Panc1 (cell line): ENCODE results near the gene CHRDL2. TPM values are rescaled to one million over a fixed set of nuclear protein-coding genes. Genes with fewer than 3 reads are reported as not detected.

Experiments used
- ATAC-seq: fragments of 200-7000 bp; cut with Tn5 transposase; 2 replicates; pipeline ENCODE4 v1.9.1; 2020; ENCODE audit warnings: mild to moderate bottlenecking, moderate library complexity
- BruUV-seq: library from RNA; stranded (reverse); fragments of 400-500 nt; replicated peaks from 2 replicates; lab custom pipeline; 2021; lab: Mats Ljungman, UMichigan
- CTCF ChIA-PET: fragments of 300-600 bp; sonication (Branson Sonifier 250); formaldehyde crosslinking; loops from one replicate; lab custom pipeline; 2022; ENCODE audit warnings: antibody characterized with exemption; lab: Charles Lee
- POLR2A ChIA-PET: fragments of 300-600 bp; sonication (Branson Sonifier 250); formaldehyde crosslinking; loops from one replicate; lab custom pipeline; 2022; ENCODE audit warnings: antibody characterized with exemption; lab: Charles Lee
- DNase-seq: peaks from one replicate; pipeline ENCODE4 v3.0.0-alpha.2; 2010; ENCODE audit warnings: low read depth, low spot score
- H3K27ac ChIP-seq: 2 replicates; pipeline ENCODE4 v1.5.1; 2011; ENCODE audit warnings: mild to moderate bottlenecking, low read length, inconsistent platforms
- H3K27me3 ChIP-seq: fragments of 200-500 bp; sonication (Bioruptor generic); 2 replicates; pipeline ENCODE4 v1.6.0; 2014; ENCODE audit warnings: low read length, inconsistent platforms; ENCODE audit not compliant: control insufficient read depth, insufficient read depth
- H3K36me3 ChIP-seq: fragments of 200-500 bp; sonication (Bioruptor generic); 2 replicates; pipeline ENCODE4 v1.5.1; 2014; ENCODE audit warnings: inconsistent platforms, mild to moderate bottlenecking, low read length, moderate library complexity; ENCODE audit not compliant: control insufficient read depth, insufficient read depth
- H3K4me1 ChIP-seq: 2 replicates; pipeline ENCODE4 v1.5.1; 2011; ENCODE audit warnings: inconsistent platforms, mild to moderate bottlenecking, low read length, moderate library complexity; ENCODE audit not compliant: control insufficient read depth, insufficient read depth
- H3K4me3 ChIP-seq, 2 experiments: 2 replicates each; pipeline ENCODE4 v1.5.1; 2011 to 2012; ENCODE audit warnings: low read depth in 2 of 2, low read length in 2 of 2, mild to moderate bottlenecking in 2 of 2, inconsistent platforms in 1 of 2, moderate library complexity in 1 of 2
- H3K9me3 ChIP-seq: fragments of 200-500 bp; sonication (Bioruptor generic); 2 replicates; pipeline ENCODE4 v1.5.1; 2014; ENCODE audit warnings: low read depth, mild to moderate bottlenecking, inconsistent platforms, low read length, moderate library complexity; ENCODE audit not compliant: control insufficient read depth, insufficient read depth
- CTCF ChIP-seq: fragments of 450-650 bp; IDR thresholded peaks from 2 replicates; pipeline ENCODE4 v1.5.1; 2017; ENCODE audit warnings: mild to moderate bottlenecking
- POLR2AphosphoS5 ChIP-seq: IDR thresholded peaks from 2 replicates; pipeline ENCODE4 v1.6.1; 2012; ENCODE audit warnings: mild to moderate bottlenecking, low read depth, low read length, moderate library complexity
- REST ChIP-seq, 2 experiments: IDR thresholded peaks; 2 replicates each; pipeline ENCODE4 v1.6.1; 2011 to 2012; ENCODE audit warnings: low read depth in 2 of 2, control low read depth in 1 of 2, low read length in 1 of 2, mild to moderate bottlenecking in 1 of 2, moderate library complexity in 1 of 2; ENCODE audit not compliant: insufficient read depth in 1 of 2
- SIN3A ChIP-seq: IDR thresholded peaks from 2 replicates; pipeline ENCODE4 v1.6.1; 2012; ENCODE audit warnings: low read depth, mild to moderate bottlenecking, low read length, moderate library complexity, borderline replicate concordance; ENCODE audit not compliant: insufficient read depth
- TCF7L2 ChIP-seq: IDR thresholded peaks from 2 replicates; pipeline ENCODE4 v1.6.1; 2011; ENCODE audit warnings: mild to moderate bottlenecking, low read depth, low read length, inconsistent platforms
- in situ Hi-C: cut with HindIII; loops from 2 replicates; pipeline ENCODE4 v1.10.0; 2016; ENCODE audit warnings: low sequenced_read_pairs, low pct_unique_long_range_greater_than_20kb
- intact Hi-C: fragments of 100-400 bp; cut with micrococcal nuclease; formaldehyde crosslinking; loops from one replicate; pipeline ENCODE4 v1.10.0; 2022; ENCODE audit not compliant: unreplicated experiment
- total RNA-seq: library from RNA; stranded (reverse); gene quantifications from one replicate; pipeline ENCODE4 v1.2.1, GENCODE V29; 2021; ENCODE audit not compliant: unreplicated experiment

CHRDL2 gene
- total RNA-seq, 1 experiment from 2014 or later: 0.15 TPM

DNA sequence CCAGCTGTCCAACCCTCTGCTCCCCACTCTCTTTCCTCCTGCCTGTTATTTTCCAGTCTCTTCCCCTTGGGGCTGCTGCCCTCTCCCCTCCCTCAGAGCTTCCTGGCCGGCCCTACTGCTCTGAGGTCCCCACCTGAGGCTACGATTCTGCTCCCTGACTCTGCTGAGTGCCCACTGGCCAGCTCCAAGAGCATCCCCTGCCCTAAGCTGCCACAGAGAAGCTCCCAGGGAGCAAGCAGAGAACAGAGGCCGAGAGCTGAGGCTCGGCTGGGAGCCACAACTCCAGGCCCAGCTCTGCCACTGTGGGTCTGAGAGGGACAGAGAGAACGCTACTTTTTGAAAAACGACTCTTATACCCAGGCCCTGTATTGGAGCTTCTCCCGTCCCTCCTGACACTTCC, 61.1 kb downstream of the CHRDL2 start:
- Histone ChIP-seq H3K4me1 (no peaks in the 10 kb centered on the region), H3K9me3 (no peaks in the 10 kb centered on the region), H3K27me3 (no peaks in the 10 kb centered on the region), H3K36me3 (no peaks in the 10 kb centered on the region), H3K27ac (no peak overlapping the region), H3K4me3 (no peak overlapping the region)
- DNase-seq (no peak), ATAC-seq (no peak)
- intact Hi-C loops (no loop called here), in situ Hi-C loops (no loop called here)
- TF ChIP-seq TCF7L2 (no peak), CTCF (no peak), POLR2AphosphoS5 (no peak), SIN3A (no peak), REST (IDR thresholded peaks at IDR 0.05; ENCODE audit: insufficient read depth in 1 of 2, low read depth in 2 of 2, low read length in 1 of 2) (no peak)
- no TSS peak for BruUV-seq
- ChIA-PET POLR2A (interaction anchor here (0.6 kb wide), 1 partner anchor 1398 kb away, joined by 3 read pairs; no protein-coding TSS in a partner anchor), CTCF (no interaction called here)

DNA sequence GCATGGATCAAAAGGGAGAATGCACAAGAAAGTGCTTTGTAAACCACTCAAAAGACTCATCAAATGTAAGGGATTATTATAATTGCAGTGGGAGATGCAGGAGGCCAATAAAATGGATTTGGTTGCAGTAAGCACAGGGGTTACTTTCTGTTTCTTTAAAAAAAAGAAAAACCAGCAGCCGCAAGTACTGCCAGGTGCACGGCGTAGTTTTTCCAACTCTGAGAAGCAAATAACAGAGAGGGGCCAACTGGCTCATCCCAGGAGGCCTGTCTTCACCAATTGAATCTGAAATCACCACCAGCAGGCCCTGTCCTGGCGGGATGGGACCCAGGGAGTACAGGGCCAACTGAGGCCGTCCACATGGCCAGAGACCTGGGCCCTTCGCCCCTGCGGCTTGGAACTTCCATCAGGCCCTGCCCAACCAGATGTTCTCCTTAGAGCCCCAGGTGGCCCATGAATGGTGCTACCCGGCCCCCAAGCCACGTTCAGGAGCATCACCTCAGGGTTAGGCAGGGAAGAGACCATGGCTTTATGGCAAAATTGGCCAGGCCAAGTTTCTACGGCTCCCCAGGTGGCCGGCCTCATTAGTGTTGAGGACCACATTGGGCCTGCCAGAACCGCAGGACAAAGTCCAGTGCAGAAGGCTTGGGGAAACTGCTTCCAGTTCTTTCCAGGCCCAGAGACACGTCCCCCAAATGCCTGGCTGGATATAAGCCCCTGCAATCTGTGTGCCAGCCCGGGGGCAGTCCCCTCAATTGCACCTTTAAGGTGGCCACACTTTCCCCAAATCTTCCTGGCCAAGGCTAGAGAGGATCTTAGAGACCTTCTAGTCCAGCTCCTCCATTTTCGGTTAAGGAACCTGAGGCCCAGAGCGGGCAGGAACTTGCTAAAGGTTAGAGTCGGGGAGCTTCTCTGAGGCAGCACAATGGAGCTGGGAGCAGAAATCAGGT, 61.7 kb downstream of the CHRDL2 start:
- Histone ChIP-seq H3K27me3 (no peaks in the 10 kb centered on the region), H3K4me1 (no peaks in the 10 kb centered on the region), H3K27ac (no peak overlapping the region), H3K9me3 (no peaks in the 10 kb centered on the region), H3K36me3 (no peaks in the 10 kb centered on the region), H3K4me3 (no peak overlapping the region)
- TF ChIP-seq TCF7L2 (no peak), SIN3A (no peak), CTCF (no peak), POLR2AphosphoS5 (no peak), REST (IDR thresholded peaks at IDR 0.05; ENCODE audit: insufficient read depth in 1 of 2, low read depth in 2 of 2, low read length in 1 of 2) (no peak)
- ATAC-seq (no peak), DNase-seq (no peak)
- ChIA-PET CTCF (no interaction called here), POLR2A (interaction anchor here (0.6 kb wide), 1 partner anchor 1397 kb away, joined by 3 read pairs; no protein-coding TSS in a partner anchor)
- in situ Hi-C loops (no loop called here), intact Hi-C loops (no loop called here)
- no TSS peak for BruUV-seq
